Activated T-cell treated with anti-CD3 and anti-CD28 coated beads, Interleukin-2, amount 50 U/mL, for 48 hours (primary cell): ENCODE measurements around the gene UBE4A.

Source experiments
- DNase-seq, 2 experiments: peaks; one replicate each; pipeline ENCODE4 v3.0.0-alpha.2; 2020

UBE4A gene

GRCh38 chr11:118359295-118359958, at the start of gene UBE4A:
UBE4A (plus strand) TSS chr11:118359600; CDS start chr11:118365081, 5,481 bp downstream.
- DNase-seq = peak; percentile 98 to 99

GRCh38 chr11:118310271-118310670, 49.1 kb upstream of the UBE4A start:
- no peak for DNase-seq

GRCh38 chr11:118310781-118311485, 48.5 kb upstream of the UBE4A start:
- DNase-seq = no peak

GRCh38 chr11:118311518-118311917, 47.9 kb upstream of the UBE4A start:
- DNase-seq = no peak

- DNase-seq = no peak
These were observed 47.1 kb upstream of the UBE4A start for GRCh38 chr11:118312328-118312727.

- DNase-seq = no peak
These were observed 46.2 kb upstream of the UBE4A start for GRCh38 chr11:118313242-118313641.

- DNase-seq = no peak
These were observed 44.4 kb upstream of the UBE4A start for GRCh38 chr11:118314988-118315411.

GRCh38 chr11:118318124-118318523, 41.3 kb upstream of the UBE4A start:
- DNase-seq = no peak

- DNase-seq = no peak
These were observed 40.6 kb upstream of the UBE4A start for GRCh38 chr11:118318581-118319336.

- DNase-seq = no peak
These were observed 40.1 kb upstream of the UBE4A start for GRCh38 chr11:118319337-118319707.

- DNase-seq = no peak
These were observed 38.9 kb upstream of the UBE4A start for GRCh38 chr11:118320515-118320914.

GRCh38 chr11:118321386-118322082, 37.9 kb upstream of the UBE4A start:
- no peak for DNase-seq

- no peak for DNase-seq
These were observed 36.7 kb upstream of the UBE4A start for GRCh38 chr11:118322721-118323120.

- no peak for DNase-seq
These were observed 34.1 kb upstream of the UBE4A start for GRCh38 chr11:118325283-118325682.

- no peak for DNase-seq
These were observed 30.7 kb upstream of the UBE4A start for GRCh38 chr11:118328745-118329144.

- DNase-seq = no peak
These were observed 24.7 kb upstream of the UBE4A start for GRCh38 chr11:118334745-118335144.

- DNase-seq = peak; percentile 88
These were observed 20.8 kb upstream of the UBE4A start for GRCh38 chr11:118338637-118339061.

- DNase-seq = peak in 1 of 2 experiments; percentile 54
These were observed 20.0 kb upstream of the UBE4A start for GRCh38 chr11:118339281-118339961.

GRCh38 chr11:118340449-118340848, 19.0 kb upstream of the UBE4A start:
- no peak for DNase-seq

GRCh38 chr11:118341261-118341660, 18.1 kb upstream of the UBE4A start:
- DNase-seq = no peak

GRCh38 chr11:118341815-118342489, 17.4 kb upstream of the UBE4A start:
- no peak for DNase-seq
